IMR-90 (cell line): ENCODE measurements around the gene ZFAND2A. TPM values are rescaled to one million over a fixed set of nuclear protein-coding genes. Genes with fewer than 3 reads are reported as not detected.

Source experiments
- ATAC-seq: fragments of 200-7000 bp; cut with Tn5 transposase; 2 replicates; pipeline ENCODE4 v1.9.1; 2020; ENCODE audit warnings: low read depth, mild to moderate bottlenecking, moderate library complexity
- BruUV-seq: library from RNA; stranded (reverse); fragments of 400-500 nt; replicated peaks from 2 replicates; lab custom pipeline; 2021; lab: Mats Ljungman, UMichigan
- CTCF ChIA-PET: fragments of 300-600 bp; formaldehyde crosslinking; extraction: SDS; loops from one replicate; lab custom pipeline; 2021; ENCODE audit warnings: antibody characterized with exemption; lab: Yijun Ruan, JAX
- POLR2A ChIA-PET: fragments of 300-600 bp; sonication (Branson Sonifier 250); formaldehyde crosslinking; loops from one replicate; lab custom pipeline; 2022; ENCODE audit warnings: antibody characterized with exemption; ENCODE audit not compliant: unreplicated experiment; lab: Charles Lee
- DNase-seq: peaks from one replicate; pipeline ENCODE4 v3.0.0; 2013
- H2AFZ ChIP-seq: replicated peaks from 2 replicates; pipeline ENCODE3; 2013; ENCODE audit warnings: low read length, mild to moderate bottlenecking; ENCODE audit not compliant: poor library complexity
- H2AK5ac ChIP-seq: 2 replicates; pipeline ENCODE4 v1.6.1; 2013; ENCODE audit warnings: low read depth, low read length, inconsistent platforms
- H2AK9ac ChIP-seq: replicated peaks from 2 replicates; pipeline ENCODE3; 2013; ENCODE audit warnings: mild to moderate bottlenecking, low read depth, low read length, moderate library complexity; ENCODE audit not compliant: poor library complexity
- H2BK120ac ChIP-seq: 2 replicates; pipeline ENCODE4 v1.6.1; 2013; ENCODE audit warnings: low read depth, low read length, inconsistent platforms
- H2BK15ac ChIP-seq: 3 replicates; pipeline ENCODE4 v1.6.1; 2013; ENCODE audit warnings: low read depth, low read length, inconsistent platforms
- H2BK20ac ChIP-seq: 2 replicates; pipeline ENCODE4 v1.6.1; 2013; ENCODE audit warnings: low read depth, mild to moderate bottlenecking, inconsistent platforms, low read length, moderate library complexity
- H2BK5ac ChIP-seq: 2 replicates; pipeline ENCODE4 v1.6.1; 2013; ENCODE audit warnings: mild to moderate bottlenecking, low read depth, low read length, inconsistent platforms; ENCODE audit not compliant: poor library complexity, severe bottlenecking
- H3K14ac ChIP-seq: replicated peaks from 2 replicates; pipeline ENCODE4 v1.6.1; 2013; ENCODE audit warnings: low read depth, low read length, inconsistent platforms
- H3K18ac ChIP-seq: 2 replicates; pipeline ENCODE4 v1.6.1; 2013; ENCODE audit warnings: low read depth, low read length, control low read depth
- H3K23ac ChIP-seq: 2 replicates; pipeline ENCODE4 v1.6.1; 2013; ENCODE audit warnings: low read depth, low read length, inconsistent platforms
- H3K27ac ChIP-seq: 2 replicates; pipeline ENCODE4 v1.5.1; 2013; ENCODE audit warnings: mild to moderate bottlenecking, control low read depth, low read length; ENCODE audit not compliant: insufficient read depth
- H3K27me3 ChIP-seq: 2 replicates; pipeline ENCODE4 v1.6.1; 2013; ENCODE audit warnings: low read length; ENCODE audit not compliant: control insufficient read depth, insufficient read depth
- H3K36me3 ChIP-seq: 2 replicates; pipeline ENCODE4 v1.6.1; 2013; ENCODE audit warnings: low read length, mixed read lengths; ENCODE audit not compliant: control insufficient read depth, insufficient read depth
- H3K4ac ChIP-seq: 2 replicates; pipeline ENCODE4 v1.6.1; 2013; ENCODE audit warnings: low read depth, low read length, inconsistent platforms
- H3K4me1 ChIP-seq: 2 replicates; pipeline ENCODE4 v1.6.1; 2013; ENCODE audit warnings: low read length, mixed read lengths; ENCODE audit not compliant: control insufficient read depth, insufficient read depth
- H3K4me2 ChIP-seq: 2 replicates; pipeline ENCODE4 v1.6.1; 2013; ENCODE audit warnings: low read depth, mild to moderate bottlenecking, control low read depth, low read length, moderate library complexity
- H3K4me3 ChIP-seq: 2 replicates; pipeline ENCODE4 v1.5.1; 2013; ENCODE audit warnings: low read depth, mild to moderate bottlenecking, control low read depth, low read length, moderate library complexity; ENCODE audit not compliant: insufficient read depth
- H3K56ac ChIP-seq: 2 replicates; pipeline ENCODE4 v1.6.1; 2013; ENCODE audit warnings: low read length, inconsistent platforms; ENCODE audit not compliant: insufficient read depth; ENCODE audit errors: extremely low read depth
- H3K79me1 ChIP-seq, 2 experiments: 2 replicates each; pipeline ENCODE4 v1.6.1; 2013; ENCODE audit warnings: low read length in 2 of 2, inconsistent platforms in 1 of 2, low read depth in 1 of 2
- H3K9ac ChIP-seq: 2 replicates; pipeline ENCODE4 v1.6.1; 2013; ENCODE audit warnings: low read depth, low read length, control low read depth
- H3K9me1 ChIP-seq: 2 replicates; pipeline ENCODE4 v1.6.1; 2013; ENCODE audit warnings: low read length, inconsistent platforms; ENCODE audit not compliant: insufficient read depth
- H3K9me3 ChIP-seq: 2 replicates; pipeline ENCODE4 v1.6.1; 2013; ENCODE audit warnings: low read length; ENCODE audit not compliant: control insufficient read depth, insufficient read depth
- H4K20me1 ChIP-seq: 2 replicates; pipeline ENCODE4 v1.6.1; 2013; ENCODE audit warnings: low read length, inconsistent platforms; ENCODE audit not compliant: insufficient read depth
- H4K5ac ChIP-seq: 2 replicates; pipeline ENCODE4 v1.6.1; 2013; ENCODE audit warnings: mild to moderate bottlenecking, low read depth, low read length, control low read depth
- H4K8ac ChIP-seq, 2 experiments: 2 replicates each; pipeline ENCODE4 v1.6.1; 2013; ENCODE audit warnings: low read depth in 2 of 2, low read length in 2 of 2, control low read depth in 1 of 2, inconsistent platforms in 1 of 2
- H4K91ac ChIP-seq: 2 replicates; pipeline ENCODE4 v1.6.1; 2013; ENCODE audit warnings: low read depth, low read length, inconsistent platforms; ENCODE audit not compliant: insufficient read depth
- CEBPB ChIP-seq: IDR thresholded peaks from 2 replicates; pipeline ENCODE4 v1.6.1; 2012; ENCODE audit warnings: low read depth, low read length, improper control_type of control experiment
- CHD1 ChIP-seq: IDR thresholded peaks from 2 replicates; pipeline ENCODE4 v1.6.1; 2012; ENCODE audit warnings: low read depth, low read length, improper control_type of control experiment
- FOS ChIP-seq: fragments of 150-350 bp; IDR thresholded peaks from 2 replicates; pipeline ENCODE4 v1.6.1; 2016; ENCODE audit warnings: low read depth, low read length
- MAFK ChIP-seq: IDR thresholded peaks from 2 replicates; pipeline ENCODE4 v1.6.1; 2012; ENCODE audit warnings: low read depth, low read length, improper control_type of control experiment
- MAZ ChIP-seq: IDR thresholded peaks from 2 replicates; pipeline ENCODE4 v1.6.1; 2012; ENCODE audit warnings: low read depth, mild to moderate bottlenecking, low read length, improper control_type of control experiment, moderate library complexity, borderline replicate concordance
- NFE2L2 ChIP-seq: fragments of 150-350 bp; IDR thresholded peaks from 2 replicates; pipeline ENCODE4 v1.6.1; 2016; ENCODE audit warnings: low read depth, mild to moderate bottlenecking, low read length
- POLR2A ChIP-seq: IDR thresholded peaks from 2 replicates; pipeline ENCODE4 v1.6.1; 2012; ENCODE audit warnings: mild to moderate bottlenecking, low read depth, low read length
- RAD21 ChIP-seq: IDR thresholded peaks from 2 replicates; pipeline ENCODE4 v1.6.1; 2012; ENCODE audit warnings: low read length, improper control_type of control experiment
- RCOR1 ChIP-seq: IDR thresholded peaks from 2 replicates; pipeline ENCODE4 v1.6.1; 2012; ENCODE audit warnings: mild to moderate bottlenecking, low read length, improper control_type of control experiment; ENCODE audit not compliant: insufficient replicate concordance
- RFX5 ChIP-seq: IDR thresholded peaks from 2 replicates; pipeline ENCODE4 v1.8.0; 2012; ENCODE audit warnings: low read depth, mild to moderate bottlenecking, low read length, moderate library complexity
- SMC3 ChIP-seq: fragments of 150-350 bp; IDR thresholded peaks from 2 replicates; pipeline ENCODE4 v1.6.1; 2016; ENCODE audit warnings: low read depth, mild to moderate bottlenecking, antibody characterized with exemption, low read length, moderate library complexity
- WGBS, 2 experiments: methylation state at CpG; one replicate each; pipeline versions ENCODE4 v1.1.5 to v1.1.7; 2013; ENCODE audit warnings: missing lambda C conversion rate in 2 of 2; ENCODE audit not compliant: insufficient read length in 1 of 2; ENCODE audit errors: extremely low coverage in 2 of 2; 5-methylcytosine and 5-hydroxymethylcytosine counted together
- dilution Hi-C: fragments of 300-500 bp; cut with HindIII; formaldehyde crosslinking; loops from one replicate; pipeline ENCODE4 v1.14.3; 2018; ENCODE audit warnings: low sequenced_read_pairs; ENCODE audit not compliant: unreplicated experiment
- in situ Hi-C: fragments of 300-500 bp; cut with MboI; formaldehyde crosslinking; loops from 3 replicates; pipeline ENCODE4 v1.14.3; 2019; ENCODE audit warnings: low sequenced_read_pairs, inconsistent platforms, mixed read lengths
- intact Hi-C: fragments of 100-400 bp; cut with micrococcal nuclease; formaldehyde crosslinking; loops from 2 replicates; pipeline ENCODE4 v1.10.0; 2022
- polyA plus RNA-seq, 3 experiments: library from polyadenylated mRNA; depleted of rRNA; stranded (reverse); fragments of >200 nt; gene quantifications; 2 replicates each; pipeline ENCODE4 v1.2.3, GENCODE V29; 2012; ENCODE audit warnings: low replicate concordance in 1 of 3
- total RNA-seq: library from RNA; depleted of rRNA; stranded (reverse); fragments of >200 nt; gene quantifications from 2 replicates; pipeline ENCODE4 v1.2.3, GENCODE V29; 2012
- TF ChIP-seq, protein P1 (sequence below): fragments of 150-350 bp; IDR thresholded peaks from 2 replicates; pipeline ENCODE4 v1.6.1; 2017; ENCODE audit warnings: mild to moderate bottlenecking, antibody characterized with exemption, low read length, low read depth
- TF ChIP-seq, protein P2 (sequence below): fragments of 150-350 bp; IDR thresholded peaks from 2 replicates; pipeline ENCODE4 v1.6.1; 2016; ENCODE audit warnings: low read depth, mild to moderate bottlenecking, low read length, moderate library complexity, borderline replicate concordance
- TF ChIP-seq, protein P3 (sequence below): conservative IDR thresholded peaks from 2 replicates; pipeline ENCODE4 v1.5.1; 2012; ENCODE audit warnings: mild to moderate bottlenecking, low read depth, low read length, improper control_type of control experiment

Gene ZFAND2A
- total and polyA plus RNA-seq, 2 of the 4 experiments (the other 2 are of a cell fraction) = 11.8 to 28.7 TPM

DNA sequence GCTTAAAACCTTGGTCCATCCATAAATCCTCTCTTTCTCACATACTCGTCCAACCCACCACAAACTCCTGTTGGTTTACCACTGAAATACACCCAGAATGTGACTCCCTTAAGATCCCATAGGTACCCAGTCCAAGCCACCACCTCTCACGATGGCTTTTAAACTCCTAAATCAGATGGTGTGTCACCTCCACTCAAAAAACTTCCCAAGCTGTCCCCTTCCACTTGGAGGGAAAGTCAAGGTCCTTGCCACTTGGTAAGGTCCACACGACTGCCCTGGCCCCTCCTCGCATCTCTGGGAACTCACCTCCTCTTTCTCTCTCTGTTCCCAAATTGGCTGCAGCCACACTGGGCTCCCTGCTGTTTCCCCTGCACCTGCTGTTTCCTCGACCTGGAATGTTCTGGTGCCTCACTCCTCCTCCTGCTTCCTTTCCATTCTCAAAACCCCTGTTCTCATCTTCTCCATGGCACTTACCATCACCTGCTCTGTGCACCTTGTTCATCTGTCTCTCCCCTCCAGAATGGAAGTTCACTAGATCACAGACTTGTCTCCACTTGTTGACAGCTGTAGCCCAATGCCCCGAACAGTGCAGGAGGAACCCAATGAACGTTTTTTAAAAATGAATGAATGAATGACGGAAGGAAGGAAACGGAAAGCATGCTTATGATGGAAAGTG, 23.0 kb downstream of the ZFAND2A start:
- WGBS, 2 experiments = 41% methylated on average over 7 of the region's 9 CpGs; no CpG with 5 or more reads in 1 of the 2 experiments
- TF ChIP-seq MAFK = no peak
- TF ChIP-seq, protein P1, sequence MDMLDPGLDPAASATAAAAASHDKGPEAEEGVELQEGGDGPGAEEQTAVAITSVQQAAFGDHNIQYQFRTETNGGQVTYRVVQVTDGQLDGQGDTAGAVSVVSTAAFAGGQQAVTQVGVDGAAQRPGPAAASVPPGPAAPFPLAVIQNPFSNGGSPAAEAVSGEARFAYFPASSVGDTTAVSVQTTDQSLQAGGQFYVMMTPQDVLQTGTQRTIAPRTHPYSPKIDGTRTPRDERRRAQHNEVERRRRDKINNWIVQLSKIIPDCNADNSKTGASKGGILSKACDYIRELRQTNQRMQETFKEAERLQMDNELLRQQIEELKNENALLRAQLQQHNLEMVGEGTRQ = no peak
- TF ChIP-seq RFX5 = no peak
- TF ChIP-seq MAZ = no peak
- no peak for TF ChIP-seq CHD1
- TF ChIP-seq SMC3 = no peak
- no peak for TF ChIP-seq POLR2A
- no peak for TF ChIP-seq CEBPB
- no peak for TF ChIP-seq NFE2L2
- TF ChIP-seq FOS = no peak
- TF ChIP-seq, protein P2, sequence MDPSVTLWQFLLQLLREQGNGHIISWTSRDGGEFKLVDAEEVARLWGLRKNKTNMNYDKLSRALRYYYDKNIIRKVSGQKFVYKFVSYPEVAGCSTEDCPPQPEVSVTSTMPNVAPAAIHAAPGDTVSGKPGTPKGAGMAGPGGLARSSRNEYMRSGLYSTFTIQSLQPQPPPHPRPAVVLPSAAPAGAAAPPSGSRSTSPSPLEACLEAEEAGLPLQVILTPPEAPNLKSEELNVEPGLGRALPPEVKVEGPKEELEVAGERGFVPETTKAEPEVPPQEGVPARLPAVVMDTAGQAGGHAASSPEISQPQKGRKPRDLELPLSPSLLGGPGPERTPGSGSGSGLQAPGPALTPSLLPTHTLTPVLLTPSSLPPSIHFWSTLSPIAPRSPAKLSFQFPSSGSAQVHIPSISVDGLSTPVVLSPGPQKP = no peak
- TF ChIP-seq, protein P3, sequence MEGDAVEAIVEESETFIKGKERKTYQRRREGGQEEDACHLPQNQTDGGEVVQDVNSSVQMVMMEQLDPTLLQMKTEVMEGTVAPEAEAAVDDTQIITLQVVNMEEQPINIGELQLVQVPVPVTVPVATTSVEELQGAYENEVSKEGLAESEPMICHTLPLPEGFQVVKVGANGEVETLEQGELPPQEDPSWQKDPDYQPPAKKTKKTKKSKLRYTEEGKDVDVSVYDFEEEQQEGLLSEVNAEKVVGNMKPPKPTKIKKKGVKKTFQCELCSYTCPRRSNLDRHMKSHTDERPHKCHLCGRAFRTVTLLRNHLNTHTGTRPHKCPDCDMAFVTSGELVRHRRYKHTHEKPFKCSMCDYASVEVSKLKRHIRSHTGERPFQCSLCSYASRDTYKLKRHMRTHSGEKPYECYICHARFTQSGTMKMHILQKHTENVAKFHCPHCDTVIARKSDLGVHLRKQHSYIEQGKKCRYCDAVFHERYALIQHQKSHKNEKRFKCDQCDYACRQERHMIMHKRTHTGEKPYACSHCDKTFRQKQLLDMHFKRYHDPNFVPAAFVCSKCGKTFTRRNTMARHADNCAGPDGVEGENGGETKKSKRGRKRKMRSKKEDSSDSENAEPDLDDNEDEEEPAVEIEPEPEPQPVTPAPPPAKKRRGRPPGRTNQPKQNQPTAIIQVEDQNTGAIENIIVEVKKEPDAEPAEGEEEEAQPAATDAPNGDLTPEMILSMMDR = no peak
- no peak for TF ChIP-seq RAD21
- no peak for TF ChIP-seq RCOR1
- no peaks in the 10 kb centered on the region for H3K36me3 ChIP-seq
- peak overlapping the region; percentile 53 to 68; a peak in 2 of 4 replicates for H4K8ac ChIP-seq
- DNase-seq (no peak), ATAC-seq (no peak)
- no peaks in the 10 kb centered on the region; the same call in 1 of the 2 replicates for H4K20me1 ChIP-seq
- H3K4me3 ChIP-seq = peak overlapping the region; percentile 75
- H3K27me3 ChIP-seq = no peaks in the 10 kb centered on the region
- POLR2A ChIA-PET = no interaction called here
- peak overlapping the region; percentile 84; the same call in 1 of the 2 replicates for H3K23ac ChIP-seq
- H2BK20ac ChIP-seq = no peak overlapping the region
- peak overlapping the region; percentile 21; the same call in 1 of the 2 replicates for H4K5ac ChIP-seq
- in situ Hi-C loops = no loop called here
- H3K4ac ChIP-seq = peak overlapping the region; percentile 1; the same call in 1 of the 2 replicates
- H3K14ac ChIP-seq = peak overlapping the region; percentile 30
- intact Hi-C loops = loop anchor here (5.0 kb wide), 2 partner anchors 50 to 95 kb away; partner anchors contain the start of genes GPER1 and GPR146
- no peak overlapping the region for H3K27ac ChIP-seq
- H3K79me1 ChIP-seq = peaks cover 21 to 26% of the 10 kb centered on the region in 2 experiments
- no TSS peak for BruUV-seq
- CTCF ChIA-PET = interaction anchor here (0.7 to 2.4 kb wide), 4 partner anchors 10 to 144 kb away, joined by 3 to 8 read pairs (median 4); no protein-coding TSS in a partner anchor
- dilution Hi-C loops = no loop called here
- H3K4me2 ChIP-seq = peak overlapping the region; percentile 90
- H3K9me3 ChIP-seq = no peaks in the 10 kb centered on the region
- no peak overlapping the region for H2BK15ac ChIP-seq
- peak overlapping the region; percentile 78; the same call in 1 of the 2 replicates for H2AK5ac ChIP-seq
- H3K18ac ChIP-seq = no peak overlapping the region
- H3K56ac ChIP-seq = no peak overlapping the region
- H2BK120ac ChIP-seq = 0 out of 2 replicates have a peak overlapping the region, but pooled peaks have one; percentile 2
- H4K91ac ChIP-seq = no peak overlapping the region
- peaks cover 8% of the 10 kb centered on the region for H3K4me1 ChIP-seq
- no peak overlapping the region; the same call in 1 of the 2 replicates for H3K9ac ChIP-seq
- peak overlapping the region; percentile 98 for H2AFZ ChIP-seq
- peaks cover 16% of the 10 kb centered on the region for H3K9me1 ChIP-seq
- no peak overlapping the region for H2BK5ac ChIP-seq
- peak overlapping the region; percentile 5 for H2AK9ac ChIP-seq
